GM21528 (cell line): Measurements from ENCODE around the gene KCNJ9.

ENCODE experiments used
- ATAC-seq: cut with Tn5 transposase; IDR thresholded peaks from one replicate; pipeline ENCODE4 v1.9.1; 2021; ENCODE audit warnings: mild to moderate bottlenecking, moderate library complexity; ENCODE audit not compliant: unreplicated experiment, low FRiP score

The KCNJ9 gene

DNA sequence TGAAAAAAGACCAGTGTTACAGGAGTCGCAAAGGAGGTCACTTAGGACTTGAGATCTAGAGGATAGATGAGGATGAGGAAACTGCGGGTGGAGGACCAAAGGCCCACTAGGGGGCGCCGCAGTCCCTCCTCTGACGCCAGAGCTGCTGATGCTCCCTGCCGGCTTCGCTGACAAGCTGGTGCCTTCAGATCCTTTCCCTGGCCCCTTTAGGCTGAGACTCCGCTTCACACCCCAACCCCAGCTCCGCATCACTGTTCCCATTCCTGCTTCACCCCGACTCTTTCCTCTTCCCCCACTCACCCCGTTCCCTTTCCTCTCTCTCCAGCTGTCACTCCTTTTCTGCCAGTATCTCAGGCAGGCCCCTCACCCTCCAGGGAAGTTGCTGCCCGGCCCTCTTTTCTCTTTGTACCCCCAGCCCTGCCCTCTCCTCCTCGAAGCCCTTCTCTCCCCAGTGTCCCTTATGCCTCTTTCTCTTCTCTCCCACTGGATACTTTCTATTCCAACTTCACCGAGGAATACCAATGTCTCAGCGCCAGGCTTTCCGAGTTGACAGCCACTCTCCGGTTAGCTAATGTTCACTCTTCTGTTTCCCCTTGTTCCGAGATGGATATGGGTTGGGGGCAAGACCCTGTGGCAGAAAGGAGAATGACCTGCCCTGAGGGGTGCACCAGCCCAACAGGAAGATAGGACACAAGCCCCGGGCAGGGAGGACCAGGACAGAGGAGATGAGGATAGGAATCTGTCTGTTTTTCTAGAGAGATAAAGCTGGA, 4.5 kb downstream of the KCNJ9 start:
- ATAC-seq: no peak

- no peak for ATAC-seq
Measured at GRCh38 chr1:160086456-160086892, 5.1 kb downstream of the KCNJ9 start.

DNA sequence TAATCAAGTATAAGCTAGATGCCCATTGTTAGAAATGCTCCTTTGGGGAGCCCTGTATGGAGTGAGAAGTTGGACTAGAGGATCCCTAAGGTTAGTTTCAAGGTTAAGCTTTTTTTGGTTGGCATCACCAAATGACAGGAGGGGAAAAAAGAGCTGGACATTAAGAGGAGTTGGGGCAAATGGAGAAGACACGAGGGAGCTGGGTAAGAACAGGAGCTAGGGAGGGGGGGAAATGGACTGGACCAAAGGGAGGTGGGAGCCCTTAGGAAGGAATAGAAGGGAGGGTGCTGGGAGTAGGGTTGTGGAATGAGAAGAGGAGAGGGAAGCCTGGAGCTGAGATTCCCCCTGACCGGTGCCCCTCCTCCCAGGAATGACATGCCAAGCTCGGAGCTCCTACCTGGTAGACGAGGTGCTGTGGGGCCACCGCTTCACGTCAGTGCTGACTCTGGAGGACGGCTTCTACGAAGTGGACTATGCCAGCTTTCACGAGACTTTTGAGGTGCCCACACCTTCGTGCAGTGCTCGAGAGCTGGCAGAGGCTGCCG, 5.9 kb downstream of the KCNJ9 start:
- no peak for ATAC-seq

GRCh38 chr1:160089883-160090282, 8.5 kb downstream of the KCNJ9 start:
- ATAC-seq: no peak

DNA sequence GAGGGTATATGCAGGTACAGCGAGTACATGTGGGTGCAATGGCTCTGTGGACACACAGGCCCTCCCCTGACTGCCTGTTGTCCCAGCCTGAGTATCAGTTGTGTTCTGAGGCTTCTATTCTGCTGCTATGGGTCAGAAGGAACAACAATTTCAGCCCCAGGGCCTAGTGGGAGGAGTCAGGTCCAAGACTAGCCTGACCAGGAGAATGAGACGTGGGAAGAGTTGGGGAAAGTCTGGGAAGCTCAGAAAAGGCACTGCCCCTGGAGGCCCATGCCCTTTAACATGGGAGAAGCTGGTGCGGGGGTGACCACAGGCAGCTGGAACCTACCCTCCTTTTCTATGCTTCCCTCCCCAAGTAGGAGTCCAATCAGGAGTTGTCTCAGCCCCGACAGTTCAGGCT, 9.4 kb downstream of the KCNJ9 start:
- ATAC-seq: no peak

- ATAC-seq: no peak
Measured at GRCh38 chr1:160091666-160092223, 10.4 kb downstream of the KCNJ9 start.

DNA sequence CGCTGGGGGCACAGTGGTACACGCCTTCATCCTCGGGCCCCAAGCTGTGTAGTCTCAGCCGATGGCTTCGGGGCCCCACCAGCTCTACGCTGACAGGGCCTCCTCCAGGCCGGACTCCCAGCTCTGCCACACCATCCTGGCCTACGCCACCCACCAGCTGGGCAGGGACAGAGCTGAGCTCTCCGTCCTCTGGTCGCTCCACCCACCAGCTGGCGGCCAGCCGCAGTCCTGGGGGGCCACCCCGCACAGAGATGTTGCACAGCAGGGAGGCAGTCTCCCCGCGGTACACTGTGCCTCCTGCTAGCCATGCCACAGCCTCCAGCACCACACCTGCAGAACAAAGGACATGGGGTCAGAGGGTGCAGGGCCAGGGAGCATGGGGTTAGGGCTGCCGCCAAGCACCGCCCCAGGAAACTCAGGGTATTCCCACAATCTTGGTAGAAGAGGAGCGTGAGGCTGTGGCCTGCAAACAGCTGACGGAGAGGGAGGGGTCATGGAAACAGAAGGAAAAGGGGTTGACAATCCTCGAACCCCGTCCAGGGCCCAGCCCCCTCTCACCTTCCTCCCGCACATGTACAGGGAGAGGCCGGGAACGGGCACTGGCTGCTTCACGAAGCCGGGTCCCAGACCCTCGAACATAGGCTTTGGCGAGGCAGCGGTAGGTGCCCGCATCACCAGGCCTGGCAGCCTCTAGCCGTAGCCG, 11.2 kb downstream of the KCNJ9 start:
- no peak for ATAC-seq

DNA sequence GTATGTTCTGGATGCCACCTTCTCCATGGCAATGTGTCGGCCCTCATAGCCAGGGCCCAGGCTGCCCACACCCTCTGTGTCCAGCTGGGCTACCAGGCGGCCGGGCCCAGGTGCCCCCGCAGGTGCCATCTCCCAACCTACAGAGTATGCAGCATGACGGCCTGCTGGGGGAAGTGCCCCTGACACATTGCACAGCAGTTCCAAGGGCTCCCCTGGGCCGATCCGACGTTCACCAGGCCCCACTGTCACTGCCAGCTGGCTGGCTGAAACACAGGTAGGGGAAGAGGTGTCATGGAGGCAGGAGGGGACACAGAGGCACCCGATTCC, 11.7 kb downstream of the KCNJ9 start:
- no peak for ATAC-seq

GRCh38 chr1:160093624-160094290, 12.4 kb downstream of the KCNJ9 start:
- ATAC-seq: no peak

- ATAC-seq: no peak
Measured at GRCh38 chr1:160094291-160094625, 12.9 kb downstream of the KCNJ9 start.

DNA sequence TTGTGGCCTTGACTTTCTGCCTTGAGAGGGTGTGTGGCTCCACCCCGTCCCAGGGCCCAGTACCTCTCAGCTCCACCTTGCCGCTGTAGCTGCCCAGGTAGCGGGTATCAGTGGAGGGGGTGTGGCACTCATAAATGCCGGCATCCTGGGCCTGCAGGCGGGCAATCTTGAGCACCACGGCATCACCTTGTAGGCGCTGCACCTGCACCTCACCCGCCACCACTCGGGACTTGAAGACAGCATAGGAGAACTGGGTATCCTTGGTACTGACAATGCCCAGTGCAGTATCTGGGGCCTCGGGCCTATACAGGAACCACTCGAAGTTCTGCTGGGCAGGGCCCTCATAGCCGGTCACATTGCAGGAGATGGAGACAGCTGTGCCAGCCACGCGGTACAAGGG, 13.5 kb downstream of the KCNJ9 start:
- no peak for ATAC-seq

- ATAC-seq: no peak
Measured at GRCh38 chr1:160095382-160096105, 14.2 kb downstream of the KCNJ9 start.

DNA sequence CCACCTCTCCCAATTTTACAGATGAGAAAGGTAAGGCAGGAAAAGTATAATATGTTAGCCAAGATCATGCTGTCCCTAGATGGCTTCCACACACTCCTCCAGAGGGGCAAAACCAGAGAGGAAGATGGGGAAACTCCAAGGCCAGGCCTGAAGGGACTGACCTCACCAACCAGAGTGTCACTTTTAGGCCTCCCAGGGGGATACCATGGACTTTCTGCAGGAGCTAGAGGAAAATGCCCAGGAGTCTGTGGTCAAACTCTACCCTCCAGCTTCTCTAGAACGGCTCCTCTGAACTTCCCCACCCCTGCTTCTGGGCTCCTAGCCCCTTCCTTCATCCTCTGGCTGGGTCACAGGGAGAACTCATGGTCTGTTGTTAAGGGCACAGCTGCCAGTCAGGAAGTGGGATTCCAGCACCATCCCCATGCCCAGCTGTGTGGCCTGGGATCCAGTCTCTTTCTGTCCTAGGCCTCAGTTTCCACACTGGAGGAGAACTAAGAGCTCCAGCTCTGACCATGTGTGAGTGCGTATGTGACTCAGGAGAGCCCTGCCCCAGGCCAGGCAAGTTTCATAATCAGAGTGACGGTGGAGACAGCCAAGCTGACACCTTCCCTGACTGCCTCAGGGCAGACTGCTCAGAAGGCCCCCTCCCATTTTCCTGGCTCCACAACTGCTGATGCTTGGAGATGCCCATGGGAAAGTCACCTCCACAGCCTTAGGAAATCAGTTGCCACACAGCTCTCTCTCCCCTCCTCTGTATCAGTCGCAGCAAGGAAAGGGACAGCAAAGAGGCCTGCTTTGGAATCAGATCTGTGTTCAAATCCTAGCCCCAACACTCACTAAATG, 15.2 kb downstream of the KCNJ9 start:
- ATAC-seq: no peak

- ATAC-seq: no peak
Measured at GRCh38 chr1:160097151-160097910, 16.0 kb downstream of the KCNJ9 start.

DNA sequence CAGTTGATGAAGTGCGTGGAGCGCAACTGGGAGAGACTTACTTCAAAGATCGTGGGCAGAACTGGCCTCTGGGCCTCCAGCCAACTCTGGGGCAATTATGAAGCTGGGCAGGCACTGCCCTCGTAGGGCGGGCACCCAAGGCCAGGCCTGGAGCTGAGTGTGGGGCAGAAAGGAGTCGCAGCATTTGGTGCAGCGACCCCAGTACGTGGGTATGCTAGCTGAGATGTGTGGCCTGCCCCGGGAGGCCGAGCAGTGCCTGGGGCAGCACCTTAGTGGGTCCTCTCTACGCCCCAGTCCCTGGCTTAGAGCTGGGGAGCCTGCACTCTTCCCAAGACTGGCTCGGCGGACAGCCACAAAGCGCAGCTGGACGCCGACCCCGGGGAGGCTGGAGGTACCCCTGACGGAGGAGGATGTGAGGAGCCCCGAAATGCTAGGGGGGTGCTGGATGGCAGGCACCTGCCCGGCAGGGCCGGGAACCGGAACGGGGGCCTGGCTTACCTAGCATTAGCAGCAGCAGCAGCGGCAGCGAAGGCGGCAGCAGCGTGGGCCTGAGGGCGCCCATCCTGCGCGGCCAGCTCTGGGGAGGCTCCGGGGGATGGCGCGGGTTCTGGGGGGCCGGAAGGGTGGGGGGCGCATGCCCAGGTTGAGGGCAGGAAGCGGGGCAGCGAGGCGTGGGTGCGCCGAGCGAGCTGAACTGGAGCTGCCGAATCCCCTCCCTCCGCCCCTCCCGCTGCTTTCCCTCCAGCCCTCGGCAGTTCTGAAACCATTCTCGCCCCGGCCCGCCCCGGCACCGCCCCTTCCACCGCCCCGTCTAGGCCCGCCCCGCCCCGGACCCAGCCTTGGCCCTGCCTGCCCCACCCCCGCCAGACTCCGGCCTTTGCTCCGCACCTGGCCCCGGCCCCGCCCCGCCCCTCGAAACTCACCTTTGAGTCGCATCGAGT, 16.8 kb downstream of the KCNJ9 start, which contains the start of gene IGSF8:
Gene IGSF8, minus strand, starts transcription at position 709 of the 941 bp plus-strand sequence. Its CDS starts 147 bp downstream, at position 562.
- peak; percentile 43 for ATAC-seq

DNA sequence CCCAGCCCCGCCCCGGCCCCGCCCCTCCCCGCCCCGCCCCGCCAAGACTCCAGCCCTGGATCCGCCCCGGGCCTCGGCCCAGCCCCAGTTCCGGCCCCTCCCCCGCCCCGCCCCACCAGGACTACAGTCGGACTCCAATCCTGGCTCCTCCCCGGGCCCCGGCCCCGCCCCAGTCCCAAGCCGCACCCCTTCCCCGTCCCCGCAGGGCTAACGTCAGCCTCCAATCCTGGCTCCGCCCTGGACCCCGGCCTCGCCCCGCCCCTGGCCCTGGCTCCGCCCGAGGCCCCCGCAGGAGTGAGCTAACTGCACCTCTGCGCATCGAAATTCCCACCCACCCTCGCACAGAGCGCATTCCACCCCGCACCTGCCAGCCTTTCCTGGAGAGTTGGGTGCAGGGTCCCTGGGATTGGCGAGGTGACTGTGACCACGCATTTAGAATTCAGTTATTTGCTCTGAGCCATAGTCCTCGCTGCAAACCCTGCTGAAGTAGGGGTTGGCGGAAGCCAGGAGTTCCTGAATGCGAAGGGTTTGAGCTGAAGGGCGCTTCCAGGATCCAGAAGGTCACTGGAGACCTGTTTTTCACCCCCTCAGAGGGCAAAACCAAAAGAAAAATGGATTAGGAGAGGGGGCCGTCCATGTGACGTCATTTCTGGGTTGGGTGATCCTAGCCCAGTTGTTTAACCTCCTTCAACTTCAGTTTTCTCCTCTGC, 17.7 kb downstream of the KCNJ9 start:
- ATAC-seq: peak; percentile 76
